Measurements from ENCODE around the gene KAZN.

KAZN gene

GRCh38 chr1:14774225-14774624 lies 175.7 kb downstream of the KAZN start:
- DNase-seq (ENCODE audit: low spot score): no peak

- DNase-seq (ENCODE audit: low spot score): no peak
These were observed 176.5 kb downstream of the KAZN start for GRCh38 chr1:14774988-14775387.

GRCh38 chr1:14775434-14775833 lies 176.9 kb downstream of the KAZN start:
- no peak for DNase-seq (ENCODE audit: low spot score)

GRCh38 chr1:14777516-14778506 lies 179.3 kb downstream of the KAZN start:
- DNase-seq (ENCODE audit: low spot score): peak; percentile 63

GRCh38 chr1:14778541-14778897 lies 180.0 kb downstream of the KAZN start:
- no peak for DNase-seq (ENCODE audit: low spot score)

- DNase-seq (ENCODE audit: low spot score): peak; percentile 58
These were observed 180.7 kb downstream of the KAZN start for GRCh38 chr1:14778898-14779865.

- DNase-seq (ENCODE audit: low spot score): no peak
These were observed 181.8 kb downstream of the KAZN start for GRCh38 chr1:14780271-14780670.

- no peak for DNase-seq (ENCODE audit: low spot score)
These were observed 183.3 kb downstream of the KAZN start for GRCh38 chr1:14781811-14782210.

GRCh38 chr1:14782741-14783591 lies 184.5 kb downstream of the KAZN start:
- DNase-seq (ENCODE audit: low spot score): peak; percentile 47

GRCh38 chr1:14783592-14783886 lies 185.1 kb downstream of the KAZN start:
- DNase-seq (ENCODE audit: low spot score): no peak

GRCh38 chr1:14784790-14785773 lies 186.6 kb downstream of the KAZN start:
- no peak for DNase-seq (ENCODE audit: low spot score)

- DNase-seq (ENCODE audit: low spot score): no peak
These were observed 187.7 kb downstream of the KAZN start for GRCh38 chr1:14786109-14786675.

GRCh38 chr1:14786681-14787080 lies 188.2 kb downstream of the KAZN start:
- DNase-seq (ENCODE audit: low spot score): no peak

- no peak for DNase-seq (ENCODE audit: low spot score)
These were observed 189.1 kb downstream of the KAZN start for GRCh38 chr1:14787604-14788003.

- DNase-seq (ENCODE audit: low spot score): no peak
These were observed 189.6 kb downstream of the KAZN start for GRCh38 chr1:14788080-14788479.

GRCh38 chr1:14790982-14791381 lies 192.5 kb downstream of the KAZN start:
- DNase-seq (ENCODE audit: low spot score): no peak

- no peak for DNase-seq (ENCODE audit: low spot score)
These were observed 193.2 kb downstream of the KAZN start for GRCh38 chr1:14791654-14792053.

- DNase-seq (ENCODE audit: low spot score): no peak
These were observed 195.8 kb downstream of the KAZN start for GRCh38 chr1:14794136-14794768.

GRCh38 chr1:14794906-14795305 lies 196.4 kb downstream of the KAZN start:
- no peak for DNase-seq (ENCODE audit: low spot score)

- no peak for DNase-seq (ENCODE audit: low spot score)
These were observed 197.1 kb downstream of the KAZN start for GRCh38 chr1:14795589-14795988.
